GM19035 (cell line): ENCODE results near the gene TNFRSF8.
A peak's percentile ranks its signal among the peaks of the same experiment; 100 is the strongest.

ENCODE experiments used
- ATAC-seq: cut with Tn5 transposase; IDR thresholded peaks from one replicate; pipeline ENCODE4 v1.9.1; 2021; ENCODE audit not compliant: unreplicated experiment

The TNFRSF8 gene

GRCh38 chr1:12153181-12153785 is 90.2 kb downstream of the TNFRSF8 start:
- ATAC-seq, result no peak

- ATAC-seq, result no peak
These were observed 92.2 kb downstream of the TNFRSF8 start for GRCh38 chr1:12155328-12155727.

- peak; percentile 29 for ATAC-seq
These were observed 94.5 kb downstream of the TNFRSF8 start for GRCh38 chr1:12157366-12158231.

GRCh38 chr1:12158357-12159092 is 95.4 kb downstream of the TNFRSF8 start:
- ATAC-seq, result no peak

- no peak for ATAC-seq
These were observed 96.7 kb downstream of the TNFRSF8 start for GRCh38 chr1:12159816-12160215.

- ATAC-seq, result no peak
These were observed 98.2 kb downstream of the TNFRSF8 start for GRCh38 chr1:12161324-12161661.

- peak; percentile 75 for ATAC-seq
These were observed 98.8 kb downstream of the TNFRSF8 start for GRCh38 chr1:12161662-12162458.

GRCh38 chr1:12162459-12163137 is 99.5 kb downstream of the TNFRSF8 start:
- ATAC-seq, result no peak

- ATAC-seq, result no peak
These were observed 100.1 kb downstream of the TNFRSF8 start for GRCh38 chr1:12163210-12163609.

- no peak for ATAC-seq
These were observed 101.1 kb downstream of the TNFRSF8 start for GRCh38 chr1:12164210-12164609.

- ATAC-seq, result no peak
These were observed 102.2 kb downstream of the TNFRSF8 start for GRCh38 chr1:12165342-12165741.

GRCh38 chr1:12166834-12167492 is 103.9 kb downstream of the TNFRSF8 start, which contains the start of gene TNFRSF1B:
Gene TNFRSF1B, plus strand, starts transcription at chr1:12166991. Its CDS starts 101 bp downstream, at chr1:12167092.
- no peak for ATAC-seq

GRCh38 chr1:12167493-12168429 is 104.7 kb downstream of the TNFRSF8 start:
- no peak for ATAC-seq

GRCh38 chr1:12168451-12169160 is 105.5 kb downstream of the TNFRSF8 start:
- no peak for ATAC-seq

GRCh38 chr1:12169442-12170135 is 106.5 kb downstream of the TNFRSF8 start:
- no peak for ATAC-seq

- no peak for ATAC-seq
These were observed 107.2 kb downstream of the TNFRSF8 start for GRCh38 chr1:12170263-12170671.

GRCh38 chr1:12171206-12172041 is 108.3 kb downstream of the TNFRSF8 start:
- no peak for ATAC-seq
